ENCODE measurements around the gene B4GALT4. TPM values are rescaled to one million over a fixed set of nuclear protein-coding genes. Genes with fewer than 3 reads are reported as not detected.

Gene B4GALT4
- total RNA-seq, 1 experiment from 2014 or later = 46.5 TPM

DNA sequence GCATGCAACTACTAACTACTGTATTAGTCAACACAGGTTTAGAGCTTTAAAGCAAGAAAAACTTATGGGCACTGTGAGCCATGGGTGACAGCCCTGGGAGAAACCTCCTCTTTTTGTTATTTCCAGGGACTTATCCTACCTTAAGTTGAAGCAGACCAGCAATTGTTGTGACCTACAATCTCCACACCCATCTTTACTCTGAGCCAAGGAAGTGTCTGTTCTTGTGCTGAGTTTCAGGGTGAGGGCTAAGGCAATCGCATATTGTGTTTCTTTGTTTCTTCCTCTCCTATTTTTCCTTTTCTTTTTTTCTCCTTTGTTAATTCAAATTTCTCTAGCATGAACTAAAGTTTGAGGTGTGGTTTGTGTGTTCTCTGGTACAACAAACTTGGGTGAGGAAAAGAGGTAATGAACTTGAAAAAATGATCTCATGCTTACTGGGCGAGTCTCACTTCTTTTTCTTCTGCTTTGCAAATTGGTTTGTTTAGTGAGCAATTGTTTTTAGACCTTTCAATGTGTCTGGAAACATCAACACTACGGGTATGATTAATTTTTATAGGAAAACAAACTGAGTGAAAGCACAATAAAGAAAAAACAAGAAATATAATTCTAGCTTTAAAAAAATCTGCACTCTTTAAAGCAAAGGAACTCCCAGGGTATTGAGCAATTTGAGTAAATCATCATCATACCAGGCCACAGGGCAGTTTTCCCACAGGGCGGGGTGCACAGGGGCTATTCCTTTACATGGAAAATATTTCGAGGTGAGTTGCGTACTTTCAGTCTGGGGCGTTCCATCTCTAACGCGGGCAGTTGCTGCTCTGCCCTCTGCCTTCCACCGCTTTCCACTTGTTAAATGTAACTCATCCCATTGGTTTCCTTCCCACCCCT is 64.6 kb downstream of the B4GALT4 start:
- H3K18ac ChIP-seq (ENCODE audit: insufficient read length, low read depth, low read length) = no peak overlapping the region
- H3K79me1 ChIP-seq (ENCODE audit: insufficient read depth, low read depth, low read length, poor library complexity, severe bottlenecking) = no peaks in the 10 kb centered on the region
- no peak overlapping the region for H3K27ac ChIP-seq (ENCODE audit: insufficient read length, low read depth, low read length)
- no peak overlapping the region for H2BK12ac ChIP-seq (ENCODE audit: insufficient read length, low read depth, low read length)
- no peak for TF ChIP-seq CTCF (conservative IDR thresholded peaks at IDR 0.05)
- no peak overlapping the region for H2BK120ac ChIP-seq (ENCODE audit: low read depth, low read length, poor library complexity, severe bottlenecking)
- H3K9me3 ChIP-seq (ENCODE audit: control insufficient read depth, low read depth, low read length) = no peaks in the 10 kb centered on the region
- H2BK5ac ChIP-seq (ENCODE audit: insufficient read length, low read length) = no peak overlapping the region
- H3T11ph ChIP-seq (ENCODE audit: low read length) = no peak overlapping the region
- no peak overlapping the region for H4K8ac ChIP-seq (replicated peaks; ENCODE audit: insufficient read length, low read depth, low read length)
- H3K9me3 Mint-ChIP-seq = no peaks in the 10 kb centered on the region; a peak in 1 of 5 replicates
- H2BK20ac ChIP-seq (ENCODE audit: low read depth, low read length, poor library complexity, severe bottlenecking) = no peak overlapping the region
- no peak overlapping the region for H3K4ac ChIP-seq (ENCODE audit: low read depth, low read length)
- H3K36me3 Mint-ChIP-seq (ENCODE audit: insufficient read depth in 1 of 3, low read depth in 3 of 3) = no peaks in the 10 kb centered on the region
- no peaks in the 10 kb centered on the region for H3K27me3 ChIP-seq (ENCODE audit: insufficient read depth, low read length)
- no peak overlapping the region for H3K9ac ChIP-seq (ENCODE audit: extremely low read depth, insufficient read length, low read length)
- H4K5ac ChIP-seq (ENCODE audit: insufficient read length, low read depth, low read length) = no peak overlapping the region
- no peaks in the 10 kb centered on the region for H3K23me2 ChIP-seq (ENCODE audit: insufficient read length, low read depth, low read length, poor library complexity, severe bottlenecking)
- no peak overlapping the region for H2AK5ac ChIP-seq (ENCODE audit: insufficient read length, low read length)
- H3K14ac ChIP-seq (ENCODE audit: insufficient read depth, low read length) = no peak overlapping the region
- no peaks in the 10 kb centered on the region for H3K4me1 ChIP-seq (ENCODE audit: insufficient read depth, low read length)
- H3K4me3 Mint-ChIP-seq = no peak overlapping the region
- no peak overlapping the region for H4K91ac ChIP-seq (ENCODE audit: insufficient read length, low read depth, low read length)
- H3K27ac Mint-ChIP-seq = no peak overlapping the region
- no peaks in the 10 kb centered on the region for H3K79me2 ChIP-seq (ENCODE audit: insufficient read depth, low read length)
- no peaks in the 10 kb centered on the region for H4K20me1 ChIP-seq (ENCODE audit: control insufficient read depth, insufficient read depth, insufficient read length)
- no peak overlapping the region for H3K4me2 ChIP-seq (ENCODE audit: insufficient read depth, insufficient read length, low read length)
- H3K27me3 Mint-ChIP-seq (ENCODE audit: low read depth) = peaks cover 16% of the 10 kb centered on the region
- no peak overlapping the region for H2AFZ ChIP-seq (ENCODE audit: low read length)
- H3K56ac ChIP-seq (ENCODE audit: insufficient read length, low read depth, low read length) = no peak overlapping the region
- no peak overlapping the region for H2BK15ac ChIP-seq (ENCODE audit: low read depth, low read length)
- WGBS (ENCODE audit: extremely low coverage, insufficient read length, low lambda C conversion rate) = no CpG with 5 or more reads among the region's 10 CpGs
- H3K23ac ChIP-seq (ENCODE audit: insufficient read length, low read depth, low read length) = no peak overlapping the region
- no peak for DNase-seq
- H3K4me1 Mint-ChIP-seq = peaks cover 7 to 8% of the 10 kb centered on the region in 2 experiments
